ENCODE measurements around the gene RBPJL. TPM values are rescaled to one million over a fixed set of nuclear protein-coding genes. Genes with fewer than 3 reads are reported as not detected.

Gene RBPJL
- total RNA-seq, 1 experiment from 2014 or later = not detected

DNA sequence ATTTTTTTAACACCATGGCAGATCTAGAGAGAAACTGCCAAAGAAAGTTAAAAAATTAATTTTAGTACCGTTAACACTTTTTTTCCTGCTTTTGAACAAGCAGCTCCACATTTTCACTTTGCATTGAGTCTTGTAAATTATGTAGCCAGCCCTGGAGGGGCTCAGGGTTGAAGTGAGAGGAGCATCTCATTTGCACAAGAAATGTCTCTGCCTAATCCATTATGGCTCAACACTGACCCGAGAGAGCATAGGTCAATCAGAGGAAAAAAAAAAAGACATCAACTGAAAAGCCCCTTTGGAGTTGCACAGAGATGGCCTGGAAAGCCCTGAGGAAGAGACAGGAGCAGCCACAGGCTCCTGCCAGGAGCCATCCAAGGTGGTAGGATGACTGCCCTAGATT is 48.0 kb upstream of the RBPJL start:
- Mint-ChIP-seq H3K36me3 (ENCODE audit: insufficient read depth, unreplicated experiment) (peaks cover 16% of the 10 kb centered on the region), H3K4me1 (ENCODE audit: low read depth, unreplicated experiment) (peaks cover 24% of the 10 kb centered on the region), H3K27me3 (ENCODE audit: unreplicated experiment) (no peaks in the 10 kb centered on the region), H3K27ac (ENCODE audit: unreplicated experiment) (no peak overlapping the region), H3K9me3 (ENCODE audit: low read depth, unreplicated experiment) (no peaks in the 10 kb centered on the region), H3K4me3 (ENCODE audit: low read depth, unreplicated experiment) (no peak overlapping the region)
- no TSS peak for BruUV-seq (replicated peaks)
- DNase-seq = no peak
- intact Hi-C loops (cut with micrococcal nuclease; ENCODE audit: unreplicated experiment) = no loop called here
- CTCF ChIA-PET = interaction anchor here (0.7 kb wide), 1 partner anchor 1321 kb away, joined by 3 read pairs; no protein-coding TSS in a partner anchor
- TF ChIP-seq, protein P1, sequence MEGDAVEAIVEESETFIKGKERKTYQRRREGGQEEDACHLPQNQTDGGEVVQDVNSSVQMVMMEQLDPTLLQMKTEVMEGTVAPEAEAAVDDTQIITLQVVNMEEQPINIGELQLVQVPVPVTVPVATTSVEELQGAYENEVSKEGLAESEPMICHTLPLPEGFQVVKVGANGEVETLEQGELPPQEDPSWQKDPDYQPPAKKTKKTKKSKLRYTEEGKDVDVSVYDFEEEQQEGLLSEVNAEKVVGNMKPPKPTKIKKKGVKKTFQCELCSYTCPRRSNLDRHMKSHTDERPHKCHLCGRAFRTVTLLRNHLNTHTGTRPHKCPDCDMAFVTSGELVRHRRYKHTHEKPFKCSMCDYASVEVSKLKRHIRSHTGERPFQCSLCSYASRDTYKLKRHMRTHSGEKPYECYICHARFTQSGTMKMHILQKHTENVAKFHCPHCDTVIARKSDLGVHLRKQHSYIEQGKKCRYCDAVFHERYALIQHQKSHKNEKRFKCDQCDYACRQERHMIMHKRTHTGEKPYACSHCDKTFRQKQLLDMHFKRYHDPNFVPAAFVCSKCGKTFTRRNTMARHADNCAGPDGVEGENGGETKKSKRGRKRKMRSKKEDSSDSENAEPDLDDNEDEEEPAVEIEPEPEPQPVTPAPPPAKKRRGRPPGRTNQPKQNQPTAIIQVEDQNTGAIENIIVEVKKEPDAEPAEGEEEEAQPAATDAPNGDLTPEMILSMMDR (IDR thresholded peaks at IDR 0.05; ENCODE audit: unreplicated experiment) = no peak

DNA sequence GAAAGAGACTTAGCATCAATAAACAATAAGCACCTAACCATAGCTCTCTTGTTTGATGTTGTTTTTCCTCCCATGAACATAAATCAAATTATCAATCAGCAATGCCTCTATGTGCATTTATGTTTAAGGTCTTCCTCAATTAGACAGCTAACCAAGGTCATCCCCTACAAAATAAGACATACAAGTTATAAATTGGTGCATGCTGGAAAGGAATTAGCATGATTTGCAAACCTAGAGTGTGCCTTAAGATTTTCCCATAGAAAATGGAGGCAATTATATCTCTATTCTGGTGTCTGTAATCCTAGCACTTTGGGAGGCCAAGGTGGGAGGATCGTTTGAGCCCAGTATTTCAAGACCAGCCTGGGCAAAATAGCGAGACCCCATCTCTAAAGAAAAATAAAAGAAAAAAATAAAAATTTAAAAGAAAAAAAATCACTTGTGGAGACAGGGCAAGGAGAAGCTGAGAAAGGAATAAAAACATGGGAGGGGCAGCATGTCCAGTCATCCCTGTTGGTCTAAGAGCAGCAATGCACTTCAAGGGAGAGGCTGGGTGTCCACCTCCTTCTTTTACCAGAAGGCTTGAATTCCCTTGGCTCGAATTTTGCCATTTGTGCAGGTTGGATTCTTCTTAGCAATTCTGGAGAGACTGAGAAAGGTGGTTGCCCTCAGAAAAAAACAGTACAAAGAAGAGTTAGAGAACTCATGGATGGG is 42.9 kb upstream of the RBPJL start:
- Mint-ChIP-seq H3K27ac (ENCODE audit: unreplicated experiment) (no peak overlapping the region), H3K9me3 (ENCODE audit: low read depth, unreplicated experiment) (no peaks in the 10 kb centered on the region), H3K4me1 (ENCODE audit: low read depth, unreplicated experiment) (peaks cover 10% of the 10 kb centered on the region), H3K36me3 (ENCODE audit: insufficient read depth, unreplicated experiment) (no peaks in the 10 kb centered on the region), H3K4me3 (ENCODE audit: low read depth, unreplicated experiment) (no peak overlapping the region), H3K27me3 (ENCODE audit: unreplicated experiment) (no peaks in the 10 kb centered on the region)
- intact Hi-C loops (cut with micrococcal nuclease; ENCODE audit: unreplicated experiment) = no loop called here
- BruUV-seq (replicated peaks) = no TSS peak
- no peak for DNase-seq
- CTCF ChIA-PET = no interaction called here
- TF ChIP-seq, protein P1 (IDR thresholded peaks at IDR 0.05; ENCODE audit: unreplicated experiment) = no peak

DNA sequence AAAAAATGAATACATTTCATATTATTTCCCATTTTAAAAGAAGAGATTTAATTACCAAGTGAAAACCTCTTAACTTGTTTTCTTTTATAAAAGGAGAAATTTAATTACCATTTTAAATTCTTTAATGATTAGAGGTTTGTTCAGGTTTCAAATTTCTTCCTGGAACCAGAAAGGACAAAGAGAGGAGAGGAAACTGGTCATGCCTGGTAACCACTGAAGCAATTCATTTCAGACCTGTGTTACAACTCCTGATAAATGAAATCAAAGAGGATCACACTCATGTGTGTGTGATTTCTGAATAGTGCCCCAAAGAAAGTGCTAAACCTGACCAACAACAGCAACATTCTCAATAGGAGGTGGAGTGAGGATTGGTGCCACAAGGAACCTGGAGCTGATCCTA is 39.7 kb upstream of the RBPJL start:
- DNase-seq = no peak
- intact Hi-C loops (cut with micrococcal nuclease; ENCODE audit: unreplicated experiment) = no loop called here
- no peaks in the 10 kb centered on the region for H3K36me3 Mint-ChIP-seq (ENCODE audit: insufficient read depth, unreplicated experiment)
- no peak overlapping the region for H3K4me3 Mint-ChIP-seq (ENCODE audit: low read depth, unreplicated experiment)
- TF ChIP-seq, protein P1 (IDR thresholded peaks at IDR 0.05; ENCODE audit: unreplicated experiment) = no peak
- peaks cover 10% of the 10 kb centered on the region for H3K4me1 Mint-ChIP-seq (ENCODE audit: low read depth, unreplicated experiment)
- peaks cover 2% of the 10 kb centered on the region for H3K27me3 Mint-ChIP-seq (ENCODE audit: unreplicated experiment)
- no peaks in the 10 kb centered on the region for H3K9me3 Mint-ChIP-seq (ENCODE audit: low read depth, unreplicated experiment)
- CTCF ChIA-PET = interaction anchor here (0.5 to 0.6 kb wide), 3 partner anchors 10 to 48 kb away, joined by 4 to 6 read pairs (median 4); no protein-coding TSS in a partner anchor
- BruUV-seq (replicated peaks) = no TSS peak
- no peak overlapping the region for H3K27ac Mint-ChIP-seq (ENCODE audit: unreplicated experiment)

DNA sequence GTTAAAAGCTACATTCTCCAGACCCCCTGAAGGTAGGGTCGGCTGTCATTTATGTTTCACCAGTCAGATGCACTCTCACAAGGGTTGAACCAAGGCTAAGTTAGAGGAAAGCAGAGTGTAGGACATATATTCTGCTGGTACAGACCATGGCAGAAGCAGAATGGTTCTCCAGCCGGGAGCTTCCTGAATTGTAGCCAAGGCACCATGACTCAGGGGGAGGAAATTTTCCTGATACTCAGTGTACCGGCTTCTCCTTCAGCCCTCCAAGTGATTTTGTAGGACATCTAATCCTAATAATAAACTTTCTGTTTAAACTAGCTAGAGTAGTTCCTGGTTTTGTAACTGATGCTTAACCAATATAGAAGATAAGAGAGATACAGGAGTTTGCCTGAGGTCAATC is 38.1 kb upstream of the RBPJL start:
- Mint-ChIP-seq H3K9me3 (ENCODE audit: low read depth, unreplicated experiment) (no peaks in the 10 kb centered on the region), H3K4me1 (ENCODE audit: low read depth, unreplicated experiment) (peaks cover 10% of the 10 kb centered on the region), H3K36me3 (ENCODE audit: insufficient read depth, unreplicated experiment) (no peaks in the 10 kb centered on the region), H3K27ac (ENCODE audit: unreplicated experiment) (no peak overlapping the region), H3K4me3 (ENCODE audit: low read depth, unreplicated experiment) (no peak overlapping the region), H3K27me3 (ENCODE audit: unreplicated experiment) (peaks cover 17% of the 10 kb centered on the region)
- DNase-seq = no peak
- CTCF ChIA-PET = interaction anchor here (0.9 to 1.9 kb wide), 5 partner anchors 8 to 224 kb away, joined by 3 to 6 read pairs (median 4); partner anchors contain the start of gene SLPI
- TF ChIP-seq, protein P1 (IDR thresholded peaks at IDR 0.05; ENCODE audit: unreplicated experiment) = no peak
- BruUV-seq (replicated peaks) = no TSS peak
- intact Hi-C loops (cut with micrococcal nuclease; ENCODE audit: unreplicated experiment) = no loop called here
